Measurements from ENCODE around the gene UBQLNL.

DNA sequence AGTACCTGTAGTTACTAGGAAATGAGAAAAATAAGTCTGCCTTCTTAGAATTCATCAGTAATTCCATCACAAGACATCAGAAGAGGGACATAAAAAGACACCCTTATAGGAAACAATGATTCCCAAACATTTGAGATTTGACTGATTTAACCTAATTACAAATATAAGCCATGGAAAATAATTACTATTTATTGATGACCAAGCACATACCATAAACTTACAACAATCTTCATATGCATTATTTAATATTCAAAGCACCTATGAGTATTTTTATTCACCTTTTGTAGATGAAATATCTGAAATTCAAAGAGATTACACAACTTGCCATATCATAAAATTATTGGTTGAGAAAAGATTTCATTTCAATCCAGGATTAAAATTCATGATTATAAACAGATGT is 42.6 kb downstream of the UBQLNL start:
- TF ChIP-seq ZNF841 (CRISPR knock-in tag; IDR thresholded peaks at IDR 0.05; ENCODE audit: borderline replicate concordance): no peak
- no peak for TF ChIP-seq ATF1 (CRISPR knock-in tag; IDR thresholded peaks at IDR 0.05)
- TF ChIP-seq, protein P1, sequence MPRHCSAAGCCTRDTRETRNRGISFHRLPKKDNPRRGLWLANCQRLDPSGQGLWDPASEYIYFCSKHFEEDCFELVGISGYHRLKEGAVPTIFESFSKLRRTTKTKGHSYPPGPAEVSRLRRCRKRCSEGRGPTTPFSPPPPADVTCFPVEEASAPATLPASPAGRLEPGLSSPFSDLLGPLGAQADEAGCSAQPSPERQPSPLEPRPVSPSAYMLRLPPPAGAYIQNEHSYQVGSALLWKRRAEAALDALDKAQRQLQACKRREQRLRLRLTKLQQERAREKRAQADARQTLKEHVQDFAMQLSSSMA (CRISPR knock-in tag; IDR thresholded peaks at IDR 0.05): no peak
- TF ChIP-seq CHD4 (IDR thresholded peaks at IDR 0.05; ENCODE audit: borderline replicate concordance, low read length): no peak
- no peak for TF ChIP-seq SP1 (IDR thresholded peaks at IDR 0.05)
- no peak for TF ChIP-seq SP1 (CRISPR knock-in tag; IDR thresholded peaks at IDR 0.05)
